Measurements from ENCODE around the gene SFMBT1. TPM values are rescaled to one million over a fixed set of nuclear protein-coding genes. Genes with fewer than 3 reads are reported as not detected.

Gene SFMBT1
- total and polyA plus RNA-seq, 2 experiments from 2014 or later = 3.4 to 6.1 TPM

GRCh38 chr3:52870471-52870870, 175.4 kb downstream of the SFMBT1 start:
- H3K9me3 ChIP-seq (ENCODE audit: low read depth) = no peaks in the 10 kb centered on the region
- H3K27me3 ChIP-seq = no peaks in the 10 kb centered on the region
- no peak overlapping the region for H3K4me3 ChIP-seq
- H3K36me3 ChIP-seq = no peaks in the 10 kb centered on the region
- DNase-seq (ENCODE audit: low read depth in 1 of 2, low spot score in 1 of 2) = no peak
- no peak overlapping the region for H3K27ac ChIP-seq
- TF ChIP-seq CTCF (IDR thresholded peaks at IDR 0.05; ENCODE audit: low read depth, low read length) = no peak
- no peaks in the 10 kb centered on the region for H3K4me1 ChIP-seq (ENCODE audit: low read depth)

GRCh38 chr3:52866427-52866826, 179.4 kb downstream of the SFMBT1 start:
- no peak overlapping the region for H3K27ac ChIP-seq
- no peaks in the 10 kb centered on the region for H3K4me1 ChIP-seq (ENCODE audit: low read depth)
- no peak overlapping the region for H3K4me3 ChIP-seq
- DNase-seq (ENCODE audit: low read depth in 1 of 2, low spot score in 1 of 2) = no peak
- no peaks in the 10 kb centered on the region for H3K36me3 ChIP-seq
- no peaks in the 10 kb centered on the region for H3K9me3 ChIP-seq (ENCODE audit: low read depth)
- H3K27me3 ChIP-seq = no peaks in the 10 kb centered on the region
- no peak for TF ChIP-seq CTCF (IDR thresholded peaks at IDR 0.05; ENCODE audit: low read depth, low read length)

- TF ChIP-seq CTCF (IDR thresholded peaks at IDR 0.05; ENCODE audit: low read depth, low read length) = no peak
- H3K36me3 ChIP-seq = no peaks in the 10 kb centered on the region
- no peaks in the 10 kb centered on the region for H3K9me3 ChIP-seq (ENCODE audit: low read depth)
- no peak overlapping the region for H3K27ac ChIP-seq
- H3K4me3 ChIP-seq = no peak overlapping the region
- no peak for DNase-seq (ENCODE audit: low read depth in 1 of 2, low spot score in 1 of 2)
- no peaks in the 10 kb centered on the region for H3K27me3 ChIP-seq
- no peaks in the 10 kb centered on the region for H3K4me1 ChIP-seq (ENCODE audit: low read depth)
Measured at GRCh38 chr3:52865994-52866393, 179.9 kb downstream of the SFMBT1 start.

- Histone ChIP-seq H3K9me3 (ENCODE audit: low read depth) (no peaks in the 10 kb centered on the region), H3K4me3 (no peak overlapping the region), H3K27me3 (no peaks in the 10 kb centered on the region), H3K27ac (no peak overlapping the region), H3K4me1 (ENCODE audit: low read depth) (no peaks in the 10 kb centered on the region), H3K36me3 (no peaks in the 10 kb centered on the region)
- no peak for TF ChIP-seq CTCF (IDR thresholded peaks at IDR 0.05; ENCODE audit: low read depth, low read length)
- no peak for DNase-seq (ENCODE audit: low read depth in 1 of 2, low spot score in 1 of 2)
Measured at GRCh38 chr3:52860424-52860768, 185.5 kb downstream of the SFMBT1 start.

GRCh38 chr3:52859686-52860423, 186.0 kb downstream of the SFMBT1 start:
- no peak overlapping the region for H3K27ac ChIP-seq
- TF ChIP-seq CTCF (IDR thresholded peaks at IDR 0.05; ENCODE audit: low read depth, low read length) = no peak
- no peaks in the 10 kb centered on the region for H3K4me1 ChIP-seq (ENCODE audit: low read depth)
- no peaks in the 10 kb centered on the region for H3K27me3 ChIP-seq
- no peak overlapping the region for H3K4me3 ChIP-seq
- DNase-seq (ENCODE audit: low read depth in 1 of 2, low spot score in 1 of 2) = no peak
- no peaks in the 10 kb centered on the region for H3K9me3 ChIP-seq (ENCODE audit: low read depth)
- H3K36me3 ChIP-seq = no peaks in the 10 kb centered on the region

Measured in cardiac muscle cell (in vitro differentiated cells and primary cell).